Measurements from ENCODE around the gene CABLES1. TPM values are rescaled to one million over a fixed set of nuclear protein-coding genes. Genes with fewer than 3 reads are reported as not detected.
A peak's percentile ranks its signal among the peaks of the same experiment; 100 is the strongest.
"Not testable (repeated sequence)": the region's sequence is repeated elsewhere in the genome, so short reads cannot be mapped to it uniquely, and the experiment has no call there.

Gene CABLES1
- total RNA-seq, 2 donors from 2014 or later: 0.73 TPM; not detected in 1

DNA sequence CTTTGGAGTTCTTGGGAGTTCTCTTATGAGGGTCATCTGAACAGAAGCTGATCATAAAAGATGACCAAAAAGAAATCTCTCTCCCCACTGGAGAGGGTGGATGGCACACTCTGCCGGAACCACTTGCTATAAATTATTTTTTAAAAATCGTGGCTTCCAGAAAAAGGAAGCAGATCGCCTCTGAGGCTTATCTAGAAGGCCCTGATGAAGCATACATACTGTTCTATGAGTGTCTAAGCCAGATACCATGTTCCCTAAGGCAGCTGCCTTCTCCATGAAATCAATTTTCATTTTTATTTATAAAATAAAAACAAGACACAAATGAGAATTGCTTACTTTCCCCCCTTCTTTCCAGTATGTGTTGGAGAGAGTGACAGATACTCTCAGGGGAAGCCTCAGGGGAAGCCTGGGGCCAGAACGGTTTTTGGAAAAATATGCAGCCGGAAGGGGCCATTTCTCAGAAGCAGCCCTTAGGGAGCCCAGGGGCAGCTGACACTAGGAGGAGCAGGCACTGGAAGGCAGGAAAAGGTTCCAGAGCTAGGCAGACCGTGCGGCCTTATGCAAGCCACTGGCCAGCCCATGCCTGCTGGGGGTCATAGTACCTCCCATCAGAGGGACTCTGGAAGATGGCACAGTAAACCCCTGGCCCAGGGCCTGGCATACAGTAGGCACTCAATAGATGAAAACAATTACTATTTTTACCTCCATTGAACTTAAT is 130.6 kb downstream of the CABLES1 start:
- Mint-ChIP-seq H3K27me3 (no peaks in the 10 kb centered on the region), H3K27ac (no peak overlapping the region), H3K4me1 (no peaks in the 10 kb centered on the region), H3K4me3 (no peak overlapping the region), H3K36me3 (ENCODE audit: low read depth) (no peaks in the 10 kb centered on the region)
- H3K9me3 ChIP-seq (ENCODE audit: control insufficient read depth, low read length, poor library complexity, severe bottlenecking): no peaks in the 10 kb centered on the region
- DNase-seq (no peak), ATAC-seq (no peak)

GRCh38 chr18:23266717-23267446 is 131.6 kb downstream of the CABLES1 start:
- no peaks in the 10 kb centered on the region for H3K9me3 ChIP-seq (ENCODE audit: control insufficient read depth, low read length, poor library complexity, severe bottlenecking)
- H3K4me3 Mint-ChIP-seq: no peak overlapping the region
- H3K4me1 Mint-ChIP-seq: no peaks in the 10 kb centered on the region
- no peaks in the 10 kb centered on the region for H3K36me3 Mint-ChIP-seq (ENCODE audit: low read depth)
- ATAC-seq (no peak), DNase-seq (no peak)
- no peaks in the 10 kb centered on the region for H3K27me3 Mint-ChIP-seq
- no peak overlapping the region for H3K27ac Mint-ChIP-seq

DNA sequence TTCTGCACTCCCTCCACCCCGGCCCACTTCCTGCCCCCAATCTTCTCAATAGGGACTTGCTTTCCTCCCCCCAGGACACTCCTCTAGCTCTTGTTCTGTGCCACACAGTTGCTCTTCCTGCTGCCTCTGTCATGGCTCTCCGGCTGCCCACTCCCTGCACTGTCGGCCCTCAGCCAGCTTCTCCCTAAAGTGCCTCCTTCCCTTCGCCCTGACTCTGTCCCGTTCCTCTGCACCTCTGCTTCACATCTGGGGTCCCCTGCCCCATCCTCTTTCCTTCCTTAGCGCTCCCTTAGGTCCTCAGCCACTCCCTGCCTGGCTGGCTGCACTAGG is 132.1 kb downstream of the CABLES1 start:
- H3K36me3 Mint-ChIP-seq (ENCODE audit: low read depth): no peaks in the 10 kb centered on the region
- no peaks in the 10 kb centered on the region for H3K27me3 Mint-ChIP-seq
- DNase-seq (no peak), ATAC-seq (no peak)
- H3K4me1 Mint-ChIP-seq: no peaks in the 10 kb centered on the region
- no peak overlapping the region for H3K4me3 Mint-ChIP-seq
- no peak overlapping the region for H3K27ac Mint-ChIP-seq
- no peaks in the 10 kb centered on the region for H3K9me3 ChIP-seq (ENCODE audit: control insufficient read depth, low read length, poor library complexity, severe bottlenecking)

- no peak for ATAC-seq
- Mint-ChIP-seq H3K36me3 (ENCODE audit: low read depth) (no peaks in the 10 kb centered on the region), H3K27ac (no peak overlapping the region), H3K4me1 (no peaks in the 10 kb centered on the region), H3K27me3 (no peaks in the 10 kb centered on the region), H3K4me3 (no peak overlapping the region)
- H3K9me3 ChIP-seq (ENCODE audit: control insufficient read depth, low read length, poor library complexity, severe bottlenecking): no peaks in the 10 kb centered on the region
- DNase-seq: no peak
Measured at GRCh38 chr18:23268641-23269040, 133.4 kb downstream of the CABLES1 start.

DNA sequence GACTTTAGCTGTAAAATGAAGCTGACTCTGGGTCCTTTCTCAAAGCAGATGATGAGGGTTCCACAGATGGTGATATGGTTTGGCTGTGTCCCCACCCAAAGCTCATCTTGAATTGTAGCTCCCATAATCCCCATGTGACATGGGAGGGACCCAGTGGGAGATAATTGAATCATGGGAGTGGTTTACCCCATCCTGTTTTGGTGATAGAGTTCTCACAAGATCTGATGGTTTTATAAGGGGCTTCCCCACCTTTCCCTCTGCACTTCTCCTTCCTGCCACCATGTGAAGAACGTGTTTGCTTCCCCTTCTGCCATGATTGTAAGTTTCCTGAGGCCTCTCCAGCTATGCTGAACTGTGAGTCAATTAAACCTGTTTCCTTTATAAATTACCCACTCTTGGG is 133.8 kb downstream of the CABLES1 start:
- DNase-seq; H3K27me3 Mint-ChIP-seq; H3K4me3 Mint-ChIP-seq; H3K4me1 Mint-ChIP-seq; H3K27ac Mint-ChIP-seq; H3K36me3 Mint-ChIP-seq (ENCODE audit: low read depth); H3K9me3 ChIP-seq (ENCODE audit: control insufficient read depth, low read length, poor library complexity, severe bottlenecking): not testable (repeated sequence)
- ATAC-seq: peak; percentile 57

GRCh38 chr18:23269928-23270327 is 134.6 kb downstream of the CABLES1 start:
- H3K9me3 ChIP-seq (ENCODE audit: control insufficient read depth, low read length, poor library complexity, severe bottlenecking): no peaks in the 10 kb centered on the region
- no peaks in the 10 kb centered on the region for H3K36me3 Mint-ChIP-seq (ENCODE audit: low read depth)
- H3K27me3 Mint-ChIP-seq: no peaks in the 10 kb centered on the region
- no peak overlapping the region for H3K27ac Mint-ChIP-seq
- ATAC-seq (no peak), DNase-seq (no peak)
- H3K4me1 Mint-ChIP-seq: no peaks in the 10 kb centered on the region
- no peak overlapping the region for H3K4me3 Mint-ChIP-seq

GRCh38 chr18:23270986-23271680 is 135.8 kb downstream of the CABLES1 start:
- DNase-seq (no peak), ATAC-seq (no peak)
- no peaks in the 10 kb centered on the region for H3K36me3 Mint-ChIP-seq (ENCODE audit: low read depth)
- no peak overlapping the region for H3K27ac Mint-ChIP-seq
- H3K4me1 Mint-ChIP-seq: no peaks in the 10 kb centered on the region
- H3K4me3 Mint-ChIP-seq: no peak overlapping the region
- H3K9me3 ChIP-seq (ENCODE audit: control insufficient read depth, low read length, poor library complexity, severe bottlenecking): no peaks in the 10 kb centered on the region
- H3K27me3 Mint-ChIP-seq: no peaks in the 10 kb centered on the region

- no peaks in the 10 kb centered on the region for H3K27me3 Mint-ChIP-seq
- H3K4me3 Mint-ChIP-seq: no peak overlapping the region
- no peak for DNase-seq
- no peak overlapping the region for H3K27ac Mint-ChIP-seq
- ATAC-seq: no peak
- H3K4me1 Mint-ChIP-seq: no peaks in the 10 kb centered on the region
- H3K36me3 Mint-ChIP-seq (ENCODE audit: low read depth): no peaks in the 10 kb centered on the region
- no peaks in the 10 kb centered on the region for H3K9me3 ChIP-seq (ENCODE audit: control insufficient read depth, low read length, poor library complexity, severe bottlenecking)
Measured at GRCh38 chr18:23272498-23273232, 137.4 kb downstream of the CABLES1 start.

- H3K36me3 Mint-ChIP-seq (ENCODE audit: low read depth): no peaks in the 10 kb centered on the region
- no peak overlapping the region for H3K4me3 Mint-ChIP-seq
- H3K27me3 Mint-ChIP-seq: no peaks in the 10 kb centered on the region
- H3K9me3 ChIP-seq (ENCODE audit: control insufficient read depth, low read length, poor library complexity, severe bottlenecking): no peaks in the 10 kb centered on the region
- DNase-seq (no peak), ATAC-seq (no peak)
- H3K27ac Mint-ChIP-seq: no peak overlapping the region
- no peaks in the 10 kb centered on the region for H3K4me1 Mint-ChIP-seq
Measured at GRCh38 chr18:23273443-23273966, 138.2 kb downstream of the CABLES1 start.

DNA sequence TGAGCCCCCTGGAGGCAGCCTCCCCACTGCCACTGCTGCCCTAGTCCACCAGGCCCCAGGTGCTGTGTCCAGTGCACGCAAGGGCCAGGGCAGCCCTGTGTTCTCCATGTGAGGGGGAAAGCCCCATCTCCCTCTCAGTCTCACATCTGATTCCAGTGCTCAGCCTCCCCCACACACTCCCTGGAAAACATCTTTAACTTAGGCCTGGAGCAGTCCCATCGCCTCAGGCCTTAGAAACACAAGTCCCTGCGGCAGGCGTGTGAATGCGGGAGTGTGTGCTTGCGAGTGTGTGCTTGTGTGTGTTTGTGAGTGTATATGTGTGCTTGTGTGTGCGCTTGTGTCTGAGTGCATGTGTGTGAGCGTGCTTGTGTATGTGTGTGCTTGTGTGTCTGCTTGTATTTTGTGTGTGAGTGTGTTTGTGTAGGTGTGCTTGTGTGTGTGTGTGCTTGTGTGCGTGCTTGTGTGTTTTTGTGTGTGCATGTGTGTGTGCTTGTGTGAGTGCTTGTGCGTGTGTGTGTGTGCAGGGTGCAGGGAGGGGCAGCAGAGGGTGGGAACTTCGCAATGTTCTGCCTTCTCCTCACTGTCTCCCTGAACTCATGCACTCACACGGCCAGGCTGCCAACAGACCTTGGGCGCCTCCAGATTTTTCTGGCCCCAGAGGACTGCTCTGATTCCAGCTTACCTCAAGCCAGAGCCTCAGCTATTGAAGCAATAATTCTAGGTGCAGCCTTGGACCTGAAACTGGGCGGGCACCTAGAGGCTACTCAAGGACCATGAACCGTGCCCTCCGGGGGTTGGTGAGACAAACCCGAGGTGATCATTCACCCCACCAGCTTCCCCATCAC is 139.6 kb downstream of the CABLES1 start:
- H3K9me3 ChIP-seq (ENCODE audit: control insufficient read depth, low read length, poor library complexity, severe bottlenecking): no peaks in the 10 kb centered on the region
- ATAC-seq: no peak
- Mint-ChIP-seq H3K36me3 (ENCODE audit: low read depth) (no peaks in the 10 kb centered on the region), H3K27me3 (no peaks in the 10 kb centered on the region), H3K4me1 (no peaks in the 10 kb centered on the region), H3K27ac (no peak overlapping the region), H3K4me3 (no peak overlapping the region)
- DNase-seq: no peak

- no peaks in the 10 kb centered on the region for H3K9me3 ChIP-seq (ENCODE audit: control insufficient read depth, low read length, poor library complexity, severe bottlenecking)
- no peaks in the 10 kb centered on the region for H3K4me1 Mint-ChIP-seq
- no peak overlapping the region for H3K27ac Mint-ChIP-seq
- DNase-seq: no peak
- H3K27me3 Mint-ChIP-seq: no peaks in the 10 kb centered on the region
- no peak for ATAC-seq
- H3K4me3 Mint-ChIP-seq: no peak overlapping the region
- no peaks in the 10 kb centered on the region for H3K36me3 Mint-ChIP-seq (ENCODE audit: low read depth)
Measured at GRCh38 chr18:23276451-23276850, 141.2 kb downstream of the CABLES1 start.

DNA sequence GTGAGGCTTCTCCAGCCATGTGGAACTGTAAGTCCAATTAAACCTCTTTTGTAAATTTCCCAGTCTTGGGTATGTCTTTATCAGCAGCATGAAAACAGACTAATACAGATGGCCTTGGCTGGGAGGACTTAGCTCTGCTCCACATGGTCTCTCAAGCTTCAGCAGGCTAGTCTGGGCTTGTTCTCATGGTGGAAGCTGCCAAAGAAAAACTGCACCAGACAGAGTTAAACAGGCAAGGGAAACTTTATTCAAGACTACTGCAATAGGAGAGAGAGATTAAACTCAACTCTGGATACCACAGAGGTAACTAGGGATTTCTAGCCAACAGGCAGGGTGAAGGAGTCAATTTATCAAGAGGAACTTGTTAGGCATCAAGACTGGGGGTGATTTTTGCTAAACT is 142.1 kb downstream of the CABLES1 start:
- H3K4me3 Mint-ChIP-seq: no peak overlapping the region
- no peaks in the 10 kb centered on the region for H3K4me1 Mint-ChIP-seq
- no peaks in the 10 kb centered on the region for H3K36me3 Mint-ChIP-seq (ENCODE audit: low read depth)
- ATAC-seq (no peak), DNase-seq (no peak)
- no peaks in the 10 kb centered on the region for H3K9me3 ChIP-seq (ENCODE audit: control insufficient read depth, low read length, poor library complexity, severe bottlenecking)
- no peak overlapping the region for H3K27ac Mint-ChIP-seq
- H3K27me3 Mint-ChIP-seq: no peaks in the 10 kb centered on the region

All from T-helper 17 cell (primary cell).